ENCODE measurements around the gene RTF1. TPM values are rescaled to one million over a fixed set of nuclear protein-coding genes. Genes with fewer than 3 reads are reported as not detected.

RTF1 gene
- total RNA-seq (2013), result 18.5 TPM
- 10 to 100 TPM; 11.2 to 19.1 (median 15.0) TPM for polyA plus RNA-seq
- 6.7 and 12.8 TPM in 2 replicates for polyA minus RNA-seq
- total RNA-seq, result 29.3 to 70.7 (median 45.8) reads per million in 11 experiments

DNA sequence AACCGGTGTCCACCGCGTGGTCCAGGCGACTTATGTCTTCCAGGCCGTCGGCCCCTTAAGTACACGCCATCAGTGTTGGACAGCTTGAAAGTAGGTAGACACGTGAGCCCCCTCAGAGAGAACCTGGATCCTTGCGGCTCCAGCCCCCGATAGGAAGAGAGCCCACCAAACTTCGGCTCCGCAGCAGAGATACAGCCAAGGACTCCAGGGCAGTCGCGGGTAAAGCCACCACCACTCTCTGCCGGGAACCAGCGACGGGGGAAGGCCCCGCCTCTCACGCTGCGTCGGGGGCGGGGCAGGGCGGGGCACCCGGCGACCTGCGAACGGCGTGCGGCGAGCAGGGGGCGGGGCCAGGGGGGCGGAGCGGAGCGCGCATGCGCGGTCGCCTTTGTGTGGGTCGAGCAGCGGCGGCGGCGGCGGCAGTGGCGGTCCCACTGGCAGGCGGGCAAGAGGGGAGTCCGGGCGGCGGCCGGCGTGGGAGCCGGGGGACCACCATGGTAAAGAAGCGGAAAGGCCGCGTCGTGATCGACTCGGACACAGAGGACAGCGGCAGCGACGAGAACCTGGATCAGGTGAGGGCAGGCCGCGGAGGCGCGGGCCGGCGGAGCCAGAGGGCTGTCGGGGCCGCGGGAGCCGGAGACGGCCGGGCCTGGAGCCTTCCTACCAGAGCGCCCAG, at the start of gene RTF1:
RTF1 (plus strand) TSS at position 354 of the 676 bp plus-strand sequence; CDS start at position 375, 21 bp downstream.
- no peaks in the 10 kb centered on the region for H3K27me3 ChIP-seq (ENCODE audit: control insufficient read depth in 2 of 2, insufficient read depth in 2 of 2, low read length in 2 of 2)
- TF ChIP-seq, protein P1, sequence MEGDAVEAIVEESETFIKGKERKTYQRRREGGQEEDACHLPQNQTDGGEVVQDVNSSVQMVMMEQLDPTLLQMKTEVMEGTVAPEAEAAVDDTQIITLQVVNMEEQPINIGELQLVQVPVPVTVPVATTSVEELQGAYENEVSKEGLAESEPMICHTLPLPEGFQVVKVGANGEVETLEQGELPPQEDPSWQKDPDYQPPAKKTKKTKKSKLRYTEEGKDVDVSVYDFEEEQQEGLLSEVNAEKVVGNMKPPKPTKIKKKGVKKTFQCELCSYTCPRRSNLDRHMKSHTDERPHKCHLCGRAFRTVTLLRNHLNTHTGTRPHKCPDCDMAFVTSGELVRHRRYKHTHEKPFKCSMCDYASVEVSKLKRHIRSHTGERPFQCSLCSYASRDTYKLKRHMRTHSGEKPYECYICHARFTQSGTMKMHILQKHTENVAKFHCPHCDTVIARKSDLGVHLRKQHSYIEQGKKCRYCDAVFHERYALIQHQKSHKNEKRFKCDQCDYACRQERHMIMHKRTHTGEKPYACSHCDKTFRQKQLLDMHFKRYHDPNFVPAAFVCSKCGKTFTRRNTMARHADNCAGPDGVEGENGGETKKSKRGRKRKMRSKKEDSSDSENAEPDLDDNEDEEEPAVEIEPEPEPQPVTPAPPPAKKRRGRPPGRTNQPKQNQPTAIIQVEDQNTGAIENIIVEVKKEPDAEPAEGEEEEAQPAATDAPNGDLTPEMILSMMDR (IDR thresholded peaks at IDR 0.05), result no peak
- peaks cover 20 to 34% of the 10 kb centered on the region in 2 donors for H3K4me1 ChIP-seq (ENCODE audit: control insufficient read depth in 1 of 2, insufficient read depth in 2 of 2, low read length in 2 of 2)
- under 1% methylated on average over 74 of the region's 74 CpGs for WGBS (ENCODE audit: insufficient coverage)
- H3K9me3 Mint-ChIP-seq, result peaks cover 0 to 1% (median 0%) of the 10 kb centered on the region in 7 donors
- H4K20me1 ChIP-seq (ENCODE audit: insufficient read depth, low read length), result peaks cover 40% of the 10 kb centered on the region
- intact Hi-C loops (cut with micrococcal nuclease), result loop anchor here (5.0 to 10.0 kb wide), 2 partner anchors 85 to 132 kb away; partner anchors contain the start of genes NUSAP1 (in 2 of the 2) and OIP5 (in 2 of the 2)
- H3K9ac ChIP-seq (ENCODE audit: insufficient read depth, low read length, poor library complexity, severe bottlenecking), result peak within 1 kb of the TSS; percentile 82
- peak; percentile 88 to 91 (median 89) for DNase-seq
- peak within 1 kb of the TSS; percentile 81 to 93 for H3K27ac ChIP-seq (ENCODE audit: low read depth in 1 of 2, low read length in 2 of 2)
- H3K27ac Mint-ChIP-seq, result peak within 1 kb of the TSS; percentile 92 to 97 (median 96)
- H3K4me2 ChIP-seq (replicated peaks; ENCODE audit: extremely low read depth, low read length, poor library complexity, severe bottlenecking), result peak within 1 kb of the TSS; percentile 98
- peaks cover 30% of the 10 kb centered on the region for H3K4me1 Mint-ChIP-seq
- H3K27me3 Mint-ChIP-seq (ENCODE audit: low read depth in 3 of 3), result peaks cover 0 to 2% (median 0%) of the 10 kb centered on the region in 3 donors
- peaks cover 0 to 4% of the 10 kb centered on the region in 2 donors for H3K36me3 Mint-ChIP-seq
- H3K79me2 ChIP-seq (ENCODE audit: insufficient read depth, low read length), result peaks cover 68% of the 10 kb centered on the region
- no peaks in the 10 kb centered on the region for H3K9me3 ChIP-seq (replicated peaks in 1 of 2; ENCODE audit: control insufficient read depth in 1 of 2, insufficient read depth in 1 of 2, low read length in 2 of 2)
- peak within 1 kb of the TSS; percentile 74 to 98 (median 91) for H3K4me3 ChIP-seq (replicated peaks in 1 of 3; ENCODE audit: low read depth in 2 of 3, low read length in 3 of 3)
- H3K36me3 ChIP-seq (replicated peaks in 1 of 2; ENCODE audit: control insufficient read depth in 1 of 2, insufficient read depth in 2 of 2, low read length in 2 of 2), result no peaks in the 10 kb centered on the region
- H3K4me3 Mint-ChIP-seq, result peak within 1 kb of the TSS; percentile 99 to 100
- H2AFZ ChIP-seq (ENCODE audit: insufficient read depth, low read depth, low read length, poor library complexity, severe bottlenecking), result peak within 1 kb of the TSS; percentile 94

DNA sequence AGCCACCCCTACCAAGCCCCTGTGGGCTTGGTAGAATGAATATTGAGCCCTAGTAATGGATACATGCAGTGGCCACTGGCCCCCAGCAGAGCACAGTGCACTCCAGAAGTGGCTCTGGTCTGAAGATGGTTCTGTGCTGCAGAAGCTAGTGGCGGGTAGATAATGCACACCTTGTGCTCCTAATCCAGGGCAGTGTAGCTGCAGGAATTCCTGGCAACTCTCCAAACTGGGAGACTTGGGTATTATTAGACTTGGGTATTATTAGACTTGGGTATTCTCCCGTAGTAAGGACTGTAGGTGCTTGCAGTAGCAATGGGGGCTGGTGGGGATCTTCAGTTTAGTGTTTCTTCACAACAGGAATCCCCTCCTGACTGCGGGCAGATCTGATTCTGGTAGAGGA, 49.5 kb upstream of the RTF1 start:
- peaks cover 0 to 2% (median 0%) of the 10 kb centered on the region in 3 donors for H3K27me3 Mint-ChIP-seq (ENCODE audit: low read depth in 3 of 3)
- Histone ChIP-seq H3K9me3 (replicated peaks in 1 of 2; ENCODE audit: control insufficient read depth in 1 of 2, insufficient read depth in 1 of 2, low read length in 2 of 2) (no peaks in the 10 kb centered on the region), H3K27me3 (ENCODE audit: control insufficient read depth in 2 of 2, insufficient read depth in 2 of 2, low read length in 2 of 2) (no peaks in the 10 kb centered on the region), H4K20me1 (ENCODE audit: insufficient read depth, low read length) (no peaks in the 10 kb centered on the region), H3K4me3 (replicated peaks in 1 of 3; ENCODE audit: low read depth in 2 of 3, low read length in 3 of 3) (no peak overlapping the region), H3K36me3 (replicated peaks in 1 of 2; ENCODE audit: control insufficient read depth in 1 of 2, insufficient read depth in 2 of 2, low read length in 2 of 2) (peaks cover 48 to 82% of the 10 kb centered on the region in 2 donors), H3K79me2 (ENCODE audit: insufficient read depth, low read length) (peaks cover 29% of the 10 kb centered on the region), H3K9ac (ENCODE audit: insufficient read depth, low read length, poor library complexity, severe bottlenecking) (no peak overlapping the region), H3K27ac (ENCODE audit: low read depth in 1 of 2, low read length in 2 of 2) (peak overlapping the region in 1 of 2 donors; percentile 12), H3K4me2 (replicated peaks; ENCODE audit: extremely low read depth, low read length, poor library complexity, severe bottlenecking) (no peak overlapping the region), H3K4me1 (ENCODE audit: control insufficient read depth in 1 of 2, insufficient read depth in 2 of 2, low read length in 2 of 2) (no peaks in the 10 kb centered on the region), H2AFZ (ENCODE audit: insufficient read depth, low read depth, low read length, poor library complexity, severe bottlenecking) (no peak overlapping the region)
- no peaks in the 10 kb centered on the region for H3K9me3 Mint-ChIP-seq
- no peaks in the 10 kb centered on the region for H3K4me1 Mint-ChIP-seq
- no peak overlapping the region for H3K4me3 Mint-ChIP-seq
- intact Hi-C loops (cut with micrococcal nuclease), result no loop called here
- WGBS (ENCODE audit: insufficient coverage), result 100% methylated on average over 1 of the region's 3 CpGs
- H3K27ac Mint-ChIP-seq, result peak overlapping the region in 6 of 7 donors; percentile 12 to 80 (median 52)
- peaks cover 44 to 77% of the 10 kb centered on the region in 2 donors for H3K36me3 Mint-ChIP-seq
- TF ChIP-seq, protein P1 (IDR thresholded peaks at IDR 0.05), result no peak
- DNase-seq, result no peak

Measured in CD14-positive monocyte (primary cell).